Posterior cingulate gyrus (tissue), 11 donors: Measurements from ENCODE around the gene PLEKHO2.
A peak's percentile ranks its signal among the peaks of the same experiment; 100 is the strongest.

Experiments used
- DNase-seq, 10 donors: peaks; one replicate each; pipeline versions ENCODE4 v3.0.0 to v3.0.0-alpha.2; 2020 to 2021; ENCODE audit warnings: mixed read lengths in 3 of 10
- intact Hi-C: fragments of 100-400 bp; cut with DNase I; formaldehyde crosslinking; loops from one replicate; pipeline ENCODE4 v1.15.1; 2023

Gene PLEKHO2

GRCh38 chr15:64851503-64851840, 9.8 kb downstream of the PLEKHO2 start:
- DNase-seq: no peak
- intact Hi-C loops: no loop called here

DNA sequence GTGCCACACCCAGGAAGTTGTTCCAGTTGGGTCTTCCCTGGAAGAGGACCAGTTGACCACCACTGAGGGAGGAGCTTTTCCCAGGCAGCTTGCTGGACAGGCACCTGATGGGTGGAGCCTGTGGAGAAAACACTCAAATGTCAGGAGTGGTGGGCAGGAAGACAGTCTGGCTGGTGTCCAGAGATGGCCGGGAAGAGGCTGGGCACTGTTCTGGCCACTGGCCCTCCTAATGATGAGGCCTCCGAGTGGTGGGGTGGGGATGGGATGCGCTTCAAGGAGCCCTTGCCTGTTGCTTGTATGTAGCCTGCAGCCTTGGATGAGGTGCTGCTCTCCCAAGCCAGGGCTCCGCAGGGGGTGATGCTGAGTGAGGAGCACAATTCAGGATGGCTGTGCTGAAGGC, 12.3 kb downstream of the PLEKHO2 start:
- DNase-seq: peak in 1 of 10 donors; percentile 45
- intact Hi-C loops: no loop called here

DNA sequence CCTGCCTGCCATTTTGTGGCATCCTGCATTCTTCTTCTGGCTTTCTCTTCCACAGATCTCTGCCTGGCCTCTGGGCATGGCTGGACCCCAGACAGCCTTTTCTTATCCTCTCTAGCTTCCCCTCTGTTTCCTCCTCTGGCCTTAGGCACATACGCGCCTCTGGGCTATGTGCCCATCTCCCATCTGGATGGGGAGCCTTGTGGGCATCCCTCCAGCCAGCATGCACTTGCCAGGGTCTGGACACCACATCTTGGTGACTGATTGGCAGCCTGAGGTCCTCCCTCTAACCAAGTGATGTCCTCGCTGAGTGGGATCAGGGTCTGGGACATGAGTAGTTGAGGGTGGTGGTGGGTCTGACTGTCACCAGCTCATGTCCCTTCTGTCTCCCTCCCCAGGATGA, 12.8 kb downstream of the PLEKHO2 start:
- intact Hi-C loops: no loop called here
- DNase-seq: peak in 1 of 10 donors; percentile 57

- DNase-seq: peak in 2 of 10 donors; percentile 35 to 67
- intact Hi-C loops: no loop called here
These were observed 13.7 kb downstream of the PLEKHO2 start for GRCh38 chr15:64855205-64855975.

DNA sequence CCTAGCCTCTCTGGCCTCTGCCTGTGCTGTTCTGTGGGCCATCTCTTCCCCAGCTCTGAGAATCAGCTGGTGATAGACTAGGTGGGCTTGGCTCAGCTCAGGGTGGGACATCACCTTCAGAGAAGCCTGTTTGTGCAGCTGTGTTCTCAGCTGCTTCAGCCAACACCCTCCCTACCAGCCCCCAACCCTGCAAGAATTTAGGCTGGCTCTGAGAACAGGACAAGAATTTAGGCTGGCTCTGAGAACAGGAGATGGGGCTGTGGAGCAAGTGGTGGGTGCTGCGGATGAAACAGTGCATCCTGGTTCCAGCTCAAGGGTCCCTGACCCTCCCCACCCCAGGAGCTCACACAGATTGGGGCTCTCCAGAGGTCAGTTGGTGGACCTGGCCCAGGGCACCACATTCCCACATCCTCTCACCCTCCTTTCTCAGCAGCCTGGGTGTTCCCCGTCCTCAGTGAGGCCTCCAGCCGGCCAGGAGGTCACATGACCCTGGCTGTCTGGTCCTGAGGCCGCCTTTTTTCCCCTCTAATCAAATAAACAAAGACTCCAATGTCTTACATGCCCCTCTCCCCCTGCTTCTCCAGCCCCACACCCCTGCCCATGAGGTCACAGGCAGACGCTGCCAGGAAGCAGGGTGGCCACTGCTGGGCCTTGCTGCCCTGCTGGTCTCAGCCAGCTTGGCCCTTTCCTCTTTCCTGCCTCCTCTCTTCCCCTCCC, 14.9 kb downstream of the PLEKHO2 start:
- intact Hi-C loops: loop anchor here (2.0 kb wide), 1 partner anchor 16 kb away; the partner anchor contains the start of gene PLEKHO2
- peak; percentile 81 to 99 (median 90) for DNase-seq

- intact Hi-C loops: loop anchor here (2.0 kb wide), 1 partner anchor 17 kb away; the partner anchor contains the start of gene PLEKHO2
- no peak for DNase-seq
These were observed 15.7 kb downstream of the PLEKHO2 start for GRCh38 chr15:64857421-64857820.

DNA sequence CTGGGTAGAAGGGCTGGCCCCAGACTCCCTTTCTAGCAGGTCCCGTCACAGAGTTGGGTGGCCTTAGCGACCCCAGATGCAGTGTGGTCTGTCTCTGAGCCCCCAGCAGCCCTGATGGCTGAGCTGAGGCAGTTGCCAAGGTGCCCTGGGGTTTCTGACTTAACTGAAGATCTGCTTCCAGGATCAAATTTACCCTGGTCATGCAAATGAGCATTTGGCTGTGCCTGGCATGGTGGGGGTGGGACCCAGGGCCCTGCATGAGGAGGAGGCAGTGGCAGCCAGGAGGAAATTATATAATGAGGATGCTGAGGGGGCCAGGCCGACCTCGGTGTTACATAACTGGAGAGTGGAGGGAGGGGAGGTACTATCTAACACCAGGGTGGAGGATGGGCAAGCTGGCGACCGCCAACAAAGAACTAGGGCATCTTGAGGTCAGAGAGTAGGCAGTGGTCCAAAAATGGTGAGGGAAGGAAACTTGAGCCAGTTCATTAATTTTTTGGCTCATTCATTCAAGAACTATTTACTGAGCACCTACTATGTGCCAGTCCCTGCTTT, 16.4 kb downstream of the PLEKHO2 start:
- intact Hi-C loops: no loop called here
- peak in 2 of 10 donors; percentile 50 to 82 for DNase-seq

DNA sequence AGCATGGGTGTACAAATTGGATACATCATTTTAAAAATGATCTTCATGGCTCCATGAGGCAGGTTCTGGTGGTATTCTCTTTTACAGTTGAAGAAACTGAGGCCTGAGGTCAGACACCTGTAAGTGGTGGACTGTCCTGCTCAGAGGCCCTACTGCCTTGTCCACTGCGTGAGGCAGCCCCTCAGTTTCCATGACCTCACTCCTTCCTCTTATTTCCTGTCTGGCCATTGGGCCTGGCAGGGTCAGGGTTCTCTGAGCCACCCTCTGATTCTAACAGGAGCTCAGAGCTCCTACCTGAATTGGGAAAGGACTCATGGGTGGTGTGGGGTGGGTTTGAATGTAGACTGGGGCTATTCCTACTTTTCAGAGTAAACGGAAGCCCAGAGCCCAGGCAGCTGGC, 17.5 kb downstream of the PLEKHO2 start:
- intact Hi-C loops: no loop called here
- no peak for DNase-seq

- intact Hi-C loops: no loop called here
- DNase-seq: peak in 1 of 10 donors; percentile 62
These were observed 19.6 kb downstream of the PLEKHO2 start for GRCh38 chr15:64861331-64861730.

DNA sequence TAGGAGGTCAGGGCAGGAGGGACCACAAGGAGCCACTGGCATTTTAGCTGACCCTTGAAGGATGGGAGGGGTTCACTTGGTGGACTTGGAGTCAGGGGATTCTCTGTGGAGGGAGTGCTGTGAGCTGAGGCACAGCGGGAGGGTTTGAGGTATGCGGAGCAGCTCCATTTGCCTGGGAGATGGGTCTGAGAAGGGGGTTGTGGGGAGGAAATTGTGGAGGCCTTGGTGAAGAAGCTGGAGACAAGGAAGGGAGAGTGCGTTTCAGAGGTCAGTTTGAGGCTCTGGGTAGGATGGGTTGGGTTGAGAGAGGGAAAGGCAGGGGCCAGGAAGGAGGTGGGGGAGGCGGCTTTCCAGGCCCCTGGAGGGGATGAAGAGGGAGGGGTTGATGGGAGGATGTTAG, 20.2 kb downstream of the PLEKHO2 start:
- DNase-seq: no peak
- intact Hi-C loops: no loop called here

DNA sequence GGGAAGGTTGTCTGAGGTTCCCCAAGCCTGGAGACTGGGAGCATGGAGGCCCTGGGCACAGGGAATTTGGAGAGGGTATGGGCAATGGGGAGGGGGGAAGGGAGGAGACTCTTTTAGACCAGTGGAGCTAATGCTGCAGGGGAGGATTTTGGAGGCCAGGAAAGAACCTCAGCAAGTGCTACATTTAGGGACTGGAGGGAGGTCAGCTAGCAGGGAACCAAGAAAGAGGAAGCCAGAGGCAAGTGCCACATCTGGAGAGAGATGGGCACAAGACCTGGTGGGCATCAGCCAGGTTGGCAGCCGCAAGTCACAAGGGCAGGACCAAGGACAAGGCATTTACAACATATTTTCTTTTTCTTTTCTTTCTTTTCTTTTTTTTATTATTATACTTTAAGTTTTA, 20.7 kb downstream of the PLEKHO2 start:
- no peak for DNase-seq
- intact Hi-C loops: no loop called here

DNA sequence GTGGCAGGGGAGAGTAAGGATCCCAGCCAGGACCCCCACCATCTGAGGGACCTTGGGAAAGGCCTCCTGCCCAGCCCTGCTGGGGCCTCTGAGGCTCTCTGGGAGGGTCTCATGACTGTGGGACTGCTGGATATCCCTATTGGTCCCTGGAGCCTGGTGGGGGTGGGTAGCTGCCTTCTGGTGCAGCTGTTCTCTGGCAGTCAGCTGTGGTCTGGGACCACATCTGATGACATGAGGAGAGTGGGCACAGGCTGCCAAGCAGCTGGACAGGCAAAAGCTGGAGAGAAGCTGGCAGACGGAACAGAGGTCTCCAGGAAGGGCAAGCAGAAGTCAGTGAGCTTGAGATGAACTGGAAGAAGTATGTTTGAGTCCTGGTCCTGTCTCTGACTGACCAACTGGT, 22.4 kb downstream of the PLEKHO2 start:
- intact Hi-C loops: no loop called here
- DNase-seq: no peak

DNA sequence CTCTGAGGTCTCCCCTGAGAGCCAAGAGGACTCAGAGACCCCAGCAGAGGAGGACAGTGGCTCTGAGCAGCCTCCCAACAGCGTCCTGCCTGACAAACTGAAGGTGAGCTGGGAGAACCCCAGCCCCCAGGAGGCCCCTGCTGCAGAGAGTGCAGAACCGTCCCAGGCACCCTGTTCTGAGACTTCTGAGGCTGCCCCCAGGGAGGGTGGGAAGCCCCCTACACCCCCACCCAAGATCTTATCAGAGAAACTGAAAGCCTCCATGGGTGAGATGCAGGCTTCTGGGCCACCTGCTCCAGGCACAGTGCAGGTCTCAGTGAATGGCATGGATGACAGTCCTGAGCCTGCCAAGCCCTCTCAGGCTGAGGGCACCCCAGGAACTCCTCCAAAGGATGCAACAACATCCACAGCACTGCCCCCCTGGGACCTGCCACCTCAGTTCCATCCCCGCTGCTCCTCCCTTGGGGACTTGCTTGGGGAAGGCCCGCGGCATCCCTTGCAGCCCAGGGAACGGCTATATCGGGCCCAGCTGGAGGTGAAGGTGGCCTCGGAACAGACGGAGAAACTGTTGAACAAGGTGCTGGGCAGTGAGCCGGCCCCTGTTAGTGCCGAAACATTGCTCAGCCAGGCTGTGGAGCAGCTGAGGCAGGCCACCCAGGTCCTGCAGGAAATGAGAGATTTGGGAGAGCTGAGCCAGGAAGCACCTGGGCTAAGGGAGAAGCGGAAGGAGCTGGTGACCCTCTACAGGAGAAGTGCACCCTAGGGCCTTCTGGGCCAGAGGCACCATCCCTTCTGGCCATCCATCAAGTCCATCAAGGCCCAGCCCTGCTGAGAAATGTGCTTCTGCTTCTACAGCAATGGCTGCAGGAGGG, 23.6 kb downstream of the PLEKHO2 start:
- DNase-seq: no peak
- intact Hi-C loops: no loop called here

- peak in 3 of 10 donors; percentile 50 to 87 (median 52) for DNase-seq
- intact Hi-C loops: no loop called here
These were observed 24.3 kb downstream of the PLEKHO2 start for GRCh38 chr15:64865998-64866520.

DNA sequence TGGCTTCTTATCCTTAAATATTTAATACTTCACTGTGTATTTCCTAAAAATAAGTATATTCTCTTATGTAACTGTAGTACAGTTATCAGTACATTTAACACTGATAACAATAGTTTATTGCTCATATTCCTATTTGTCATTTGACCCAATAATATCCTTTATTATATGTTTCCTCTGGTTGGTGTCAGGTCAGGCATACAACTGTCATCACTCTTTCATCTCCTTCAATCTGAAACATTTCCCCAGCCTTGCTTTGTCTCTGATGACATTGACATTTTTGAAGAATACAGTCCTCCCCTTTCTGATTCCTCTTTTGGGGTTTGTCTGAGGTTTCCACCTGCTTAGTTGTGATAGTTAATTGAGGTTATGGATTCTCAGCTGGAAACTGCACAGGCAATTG, 27.8 kb downstream of the PLEKHO2 start:
- no peak for DNase-seq

DNA sequence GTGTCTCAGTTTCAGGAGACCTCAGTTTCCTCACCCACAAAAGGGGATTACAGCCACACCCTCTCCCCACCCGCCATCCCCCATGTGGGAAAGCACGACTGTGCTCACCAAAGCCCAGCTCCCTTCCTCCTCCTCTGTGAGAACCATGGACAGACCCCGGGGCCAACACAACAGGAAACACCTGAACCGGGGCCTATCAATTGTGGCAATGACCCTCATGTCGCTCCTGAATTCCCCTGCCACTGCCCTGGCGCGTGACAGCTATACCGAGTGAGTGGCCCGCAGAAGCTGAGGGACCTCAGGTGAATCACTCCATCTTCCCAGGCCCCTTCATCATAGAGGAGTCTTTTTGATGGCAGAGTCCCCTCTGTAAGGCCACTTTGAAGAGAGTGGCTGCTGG, 28.6 kb downstream of the PLEKHO2 start:
- intact Hi-C loops: no loop called here
- DNase-seq: no peak

More for the DNA sequence above, 27.8 kb downstream of the PLEKHO2 start:
- intact Hi-C loops: no loop called here

DNA sequence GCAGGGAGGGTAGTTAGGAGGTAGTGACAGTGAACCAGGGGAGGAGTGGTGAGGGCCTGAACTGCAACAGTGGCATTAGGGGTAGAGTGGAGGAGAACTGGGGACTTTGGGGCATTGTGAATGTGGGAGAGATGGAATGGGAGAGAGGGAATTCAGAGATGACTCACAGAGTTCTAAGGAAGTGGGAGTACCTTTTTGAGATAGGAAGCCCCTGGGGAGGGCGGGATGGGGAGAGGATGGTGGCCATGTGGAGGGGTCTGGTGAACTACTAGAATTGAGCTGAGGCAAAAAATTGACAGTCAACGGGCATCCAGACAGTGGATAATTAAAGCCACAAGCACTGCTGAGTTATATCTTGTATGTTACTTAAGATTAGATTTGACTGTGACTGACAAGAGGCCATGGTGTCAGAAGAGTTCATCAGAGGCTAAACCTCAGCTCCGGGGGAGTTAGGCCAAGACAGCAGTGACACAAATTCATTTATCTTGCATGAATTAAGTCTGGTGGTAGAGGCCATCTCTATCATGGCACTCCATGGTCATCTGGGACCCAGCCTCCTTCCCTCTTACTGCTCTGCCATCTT, 34.0 kb downstream of the PLEKHO2 start:
- DNase-seq: no peak
- intact Hi-C loops: no loop called here

- intact Hi-C loops: no loop called here
- DNase-seq: peak in 5 of 10 donors; percentile 31 to 93 (median 45)
These were observed 35.7 kb downstream of the PLEKHO2 start for GRCh38 chr15:64877435-64877834.

GRCh38 chr15:64878705-64879104, 37.0 kb downstream of the PLEKHO2 start:
- intact Hi-C loops: no loop called here
- no peak for DNase-seq

- intact Hi-C loops: no loop called here
- DNase-seq: peak in 1 of 10 donors; percentile 22
These were observed 41.4 kb downstream of the PLEKHO2 start for GRCh38 chr15:64883100-64883581.
